Loucy (cell line): ENCODE results near the gene PMFBP1.

Source experiments
- H2AFZ ChIP-seq: fragments of 200-600 bp; sonication (generic); 2 replicates; pipeline ENCODE4 v1.6.0; 2016; ENCODE audit warnings: antibody characterized with exemption, mild to moderate bottlenecking, low read length, moderate library complexity
- H3F3A ChIP-seq: fragments of 200-600 bp; 2 replicates; pipeline ENCODE4 v1.6.0; 2016; ENCODE audit warnings: antibody characterized with exemption, low read depth, mild to moderate bottlenecking
- H3K27me3 ChIP-seq: fragments of 200-600 bp; sonication (generic); 2 replicates; pipeline ENCODE4 v1.6.1; 2014; ENCODE audit warnings: low read length, mild to moderate bottlenecking; ENCODE audit not compliant: insufficient read depth, poor library complexity, severe bottlenecking
- H3K36me3 ChIP-seq: fragments of 200-600 bp; sonication (generic); 2 replicates; pipeline ENCODE4 v1.6.1; 2016; ENCODE audit warnings: low read length; ENCODE audit not compliant: insufficient read depth
- H3K4me1 ChIP-seq: fragments of 200-600 bp; sonication (generic); 2 replicates; pipeline ENCODE4 v1.5.1; 2014; ENCODE audit warnings: low read length, mild to moderate bottlenecking; ENCODE audit not compliant: insufficient read depth, poor library complexity, severe bottlenecking
- H3K4me2 ChIP-seq: fragments of 200-600 bp; sonication (generic); 2 replicates; pipeline ENCODE4 v1.6.0; 2014; ENCODE audit warnings: antibody characterized with exemption, low read length, low read depth, mild to moderate bottlenecking; ENCODE audit not compliant: poor library complexity, severe bottlenecking
- H3K4me3 ChIP-seq: fragments of 200-600 bp; sonication (generic); 2 replicates; pipeline ENCODE4 v1.5.1; 2014; ENCODE audit warnings: low read length, mild to moderate bottlenecking, mixed read lengths; ENCODE audit not compliant: poor library complexity, severe bottlenecking
- H3K79me2 ChIP-seq: fragments of 200-600 bp; sonication (generic); 2 replicates; pipeline ENCODE4 v1.6.1; 2014; ENCODE audit warnings: low read length; ENCODE audit not compliant: insufficient read depth
- H3K9ac ChIP-seq: fragments of 200-600 bp; sonication (generic); 2 replicates; pipeline ENCODE4 v1.6.0; 2014; ENCODE audit warnings: mild to moderate bottlenecking, low read depth, low read length, moderate library complexity; ENCODE audit not compliant: poor library complexity, severe bottlenecking
- H3K9me2 ChIP-seq: fragments of 200-600 bp; sonication (generic); replicated peaks from 2 replicates; pipeline ENCODE4 v1.6.1; 2016; ENCODE audit warnings: low read depth, low read length, mixed read lengths
- H3K9me3 ChIP-seq: fragments of 200-600 bp; sonication (generic); 2 replicates; pipeline ENCODE4 v1.6.1; 2014; ENCODE audit warnings: mild to moderate bottlenecking, antibody characterized with exemption, low read length, low read depth; ENCODE audit not compliant: insufficient read depth
- H4K20me1 ChIP-seq: fragments of 200-600 bp; sonication (generic); 2 replicates; pipeline ENCODE4 v1.6.0; 2014; ENCODE audit warnings: antibody characterized with exemption, low read length, mild to moderate bottlenecking; ENCODE audit not compliant: insufficient read depth, poor library complexity, severe bottlenecking
- EZH2phosphoT487 ChIP-seq: fragments of 200-600 bp; IDR thresholded peaks from 2 replicates; pipeline ENCODE4 v1.6.1; 2018; ENCODE audit warnings: antibody characterized with exemption, mild to moderate bottlenecking, moderate library complexity, borderline replicate concordance
- TF ChIP-seq, protein P1 (sequence below): fragments of 200-600 bp; sonication (generic); conservative IDR thresholded peaks from 2 replicates; pipeline ENCODE4 v1.5.1; 2014; ENCODE audit warnings: mild to moderate bottlenecking, antibody characterized with exemption, low read length

Gene PMFBP1

DNA sequence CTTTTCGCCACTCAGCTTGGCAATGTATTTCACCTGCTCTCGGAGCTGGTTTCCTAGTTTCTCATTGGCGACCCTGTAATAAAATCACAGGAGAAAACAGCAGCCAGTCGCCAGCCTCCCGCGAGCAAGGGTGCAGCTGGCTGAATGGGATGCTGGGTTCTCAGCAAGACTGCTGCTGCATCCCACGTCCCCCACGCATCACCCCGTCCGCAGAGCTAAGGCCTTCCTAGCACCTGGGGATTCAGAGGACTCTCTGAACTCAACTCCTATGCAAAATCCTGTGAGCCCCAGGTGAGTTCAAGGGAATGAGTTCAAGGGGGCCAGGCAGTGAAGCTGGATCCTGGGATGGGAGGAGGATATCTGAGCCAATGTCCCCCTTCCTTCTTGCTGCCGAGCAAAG lies 49.0 kb downstream of the PMFBP1 start:
- Histone ChIP-seq H3K9ac (no peak overlapping the region), H3K4me2 (no peak overlapping the region), H3K9me2 (no peaks in the 10 kb centered on the region), H3K4me3 (no peak overlapping the region), H3K27me3 (no peaks in the 10 kb centered on the region), H3K4me1 (no peaks in the 10 kb centered on the region), H3K79me2 (no peaks in the 10 kb centered on the region), H3K36me3 (no peaks in the 10 kb centered on the region), H2AFZ (no peak overlapping the region), H3K9me3 (no peaks in the 10 kb centered on the region), H3F3A (no peaks in the 10 kb centered on the region), H4K20me1 (no peaks in the 10 kb centered on the region)
- TF ChIP-seq, protein P1, sequence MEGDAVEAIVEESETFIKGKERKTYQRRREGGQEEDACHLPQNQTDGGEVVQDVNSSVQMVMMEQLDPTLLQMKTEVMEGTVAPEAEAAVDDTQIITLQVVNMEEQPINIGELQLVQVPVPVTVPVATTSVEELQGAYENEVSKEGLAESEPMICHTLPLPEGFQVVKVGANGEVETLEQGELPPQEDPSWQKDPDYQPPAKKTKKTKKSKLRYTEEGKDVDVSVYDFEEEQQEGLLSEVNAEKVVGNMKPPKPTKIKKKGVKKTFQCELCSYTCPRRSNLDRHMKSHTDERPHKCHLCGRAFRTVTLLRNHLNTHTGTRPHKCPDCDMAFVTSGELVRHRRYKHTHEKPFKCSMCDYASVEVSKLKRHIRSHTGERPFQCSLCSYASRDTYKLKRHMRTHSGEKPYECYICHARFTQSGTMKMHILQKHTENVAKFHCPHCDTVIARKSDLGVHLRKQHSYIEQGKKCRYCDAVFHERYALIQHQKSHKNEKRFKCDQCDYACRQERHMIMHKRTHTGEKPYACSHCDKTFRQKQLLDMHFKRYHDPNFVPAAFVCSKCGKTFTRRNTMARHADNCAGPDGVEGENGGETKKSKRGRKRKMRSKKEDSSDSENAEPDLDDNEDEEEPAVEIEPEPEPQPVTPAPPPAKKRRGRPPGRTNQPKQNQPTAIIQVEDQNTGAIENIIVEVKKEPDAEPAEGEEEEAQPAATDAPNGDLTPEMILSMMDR: no peak
- no peak for TF ChIP-seq EZH2phosphoT487

DNA sequence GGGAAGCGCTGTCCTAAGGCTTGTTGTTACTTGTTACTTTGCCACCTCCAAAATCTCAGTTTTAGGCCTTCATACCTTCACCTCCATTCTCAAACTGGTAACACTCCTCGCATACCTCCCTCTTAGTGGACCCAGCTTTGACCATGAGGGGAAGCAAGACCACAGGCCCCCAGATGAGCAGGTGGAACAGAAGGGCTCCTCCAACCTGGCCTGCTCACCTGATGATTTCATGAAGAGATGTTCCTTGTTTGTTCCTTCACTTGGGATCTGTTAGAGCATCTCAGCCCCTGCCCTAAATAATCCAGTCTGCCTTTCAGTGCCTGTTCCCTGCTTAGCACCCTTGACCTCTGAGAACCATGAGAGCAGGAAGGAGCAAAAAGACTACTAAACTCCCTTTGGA lies 49.6 kb downstream of the PMFBP1 start:
- no peaks in the 10 kb centered on the region for H3K4me1 ChIP-seq
- no peak for TF ChIP-seq EZH2phosphoT487
- TF ChIP-seq, protein P1: no peak
- no peak overlapping the region for H3K9ac ChIP-seq
- no peak overlapping the region for H3K4me2 ChIP-seq
- no peaks in the 10 kb centered on the region for H3K79me2 ChIP-seq
- H3K27me3 ChIP-seq: no peaks in the 10 kb centered on the region
- H3K9me3 ChIP-seq: no peaks in the 10 kb centered on the region
- H2AFZ ChIP-seq: no peak overlapping the region
- no peak overlapping the region for H3K4me3 ChIP-seq
- no peaks in the 10 kb centered on the region for H4K20me1 ChIP-seq
- no peaks in the 10 kb centered on the region for H3F3A ChIP-seq
- no peaks in the 10 kb centered on the region for H3K9me2 ChIP-seq
- no peaks in the 10 kb centered on the region for H3K36me3 ChIP-seq

DNA sequence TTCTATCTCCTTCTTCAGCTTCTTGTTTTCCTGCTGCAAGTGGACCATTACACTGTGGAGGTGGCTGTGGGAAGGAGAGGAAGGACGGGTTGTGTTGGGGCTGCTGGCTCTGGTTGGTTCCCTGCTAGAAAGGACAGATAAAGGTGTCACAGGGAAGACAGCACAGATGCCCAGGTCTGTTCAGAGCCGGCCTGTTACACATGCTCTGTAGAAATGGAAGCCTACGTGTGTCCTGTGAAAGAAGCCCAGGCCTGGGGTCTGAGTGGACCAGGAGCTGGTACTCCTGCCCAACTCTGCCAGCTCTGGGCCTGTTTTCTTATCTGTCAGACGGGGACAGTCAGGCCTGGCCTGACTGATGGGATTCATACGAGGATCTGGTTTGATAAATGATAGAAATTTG lies 51.9 kb downstream of the PMFBP1 start:
- no peaks in the 10 kb centered on the region for H4K20me1 ChIP-seq
- no peak overlapping the region for H3K9ac ChIP-seq
- no peaks in the 10 kb centered on the region for H3K36me3 ChIP-seq
- H3K9me3 ChIP-seq: no peaks in the 10 kb centered on the region
- no peaks in the 10 kb centered on the region for H3K27me3 ChIP-seq
- TF ChIP-seq, protein P1: no peak
- TF ChIP-seq EZH2phosphoT487: no peak
- H3K4me2 ChIP-seq: no peak overlapping the region
- no peaks in the 10 kb centered on the region for H3K9me2 ChIP-seq
- H3K79me2 ChIP-seq: no peaks in the 10 kb centered on the region
- H2AFZ ChIP-seq: no peak overlapping the region
- H3K4me3 ChIP-seq: no peak overlapping the region
- no peaks in the 10 kb centered on the region for H3F3A ChIP-seq
- H3K4me1 ChIP-seq: no peaks in the 10 kb centered on the region
